Panc1 (cell line): Measurements from ENCODE around the gene BLTP3B.
"Not testable (repeated sequence)": the region's sequence is repeated elsewhere in the genome, so short reads cannot be mapped to it uniquely, and the experiment has no call there.

Source experiments
- CTCF ChIP-seq: fragments of 450-650 bp; IDR thresholded peaks from 2 replicates; pipeline ENCODE4 v1.5.1; 2017; ENCODE audit warnings: mild to moderate bottlenecking
- POLR2AphosphoS5 ChIP-seq: IDR thresholded peaks from 2 replicates; pipeline ENCODE4 v1.6.1; 2012; ENCODE audit warnings: mild to moderate bottlenecking, low read depth, low read length, moderate library complexity
- TCF7L2 ChIP-seq: IDR thresholded peaks from 2 replicates; pipeline ENCODE4 v1.6.1; 2011; ENCODE audit warnings: mild to moderate bottlenecking, low read depth, low read length, inconsistent platforms

- not testable (repeated sequence) for TF ChIP-seq POLR2AphosphoS5, CTCF, TCF7L2
Observed at GRCh38 chr12:100176493-100176892, 33.8 kb upstream of the BLTP3B start.
